H1 (cell line): Measurements from ENCODE around the gene FXYD3. TPM values are rescaled to one million over a fixed set of nuclear protein-coding genes. Genes with fewer than 3 reads are reported as not detected.

Experiments
- CTCF ChIA-PET: fragments of 300-600 bp; sonication (Branson Sonifier 250); formaldehyde crosslinking; loops from one replicate; lab custom pipeline; 2021; ENCODE audit not compliant: partially characterized antibody; lab: Charles Lee
- POLR2A ChIA-PET: fragments of 300-600 bp; sonication (Branson Sonifier 250); formaldehyde crosslinking; loops from one replicate; lab custom pipeline; 2021; ENCODE audit warnings: inconsistent platforms; ENCODE audit not compliant: partially characterized antibody; lab: Charles Lee
- DNase-seq, 2 experiments: peaks; one replicate each; pipeline versions ENCODE4 v3.0.0 to v3.0.0-alpha.2; 2010 to 2022; ENCODE audit warnings: low spot score in 2 of 2, low read depth in 1 of 2, mixed read lengths in 1 of 2
- FAIRE-seq: peaks from 2 replicates; lab custom pipeline; 2011; peaks lifted over from hg19 to GRCh38; lab: Jason Lieb, UNC
- H2AFZ ChIP-seq: 2 replicates; pipeline ENCODE4 v1.8.1; 2012; ENCODE audit warnings: low read length, inconsistent platforms
- H2AK5ac ChIP-seq: 2 replicates; pipeline ENCODE4 v1.6.1; 2013; ENCODE audit warnings: low read depth, low read length
- H2BK120ac ChIP-seq: replicated peaks from 2 replicates; pipeline ENCODE3; 2013; ENCODE audit warnings: low read depth, low read length, inconsistent platforms
- H2BK12ac ChIP-seq: 2 replicates; pipeline ENCODE4 v1.6.1; 2013; ENCODE audit warnings: low read depth, low read length
- H2BK15ac ChIP-seq: 2 replicates; pipeline ENCODE4 v1.6.1; 2013; ENCODE audit warnings: low read length
- H2BK20ac ChIP-seq: 2 replicates; pipeline ENCODE4 v1.6.1; 2013; ENCODE audit warnings: low read length
- H2BK5ac ChIP-seq: 2 replicates; pipeline ENCODE4 v1.6.1; 2013; ENCODE audit warnings: low read depth, low read length
- H3K14ac ChIP-seq: 2 replicates; pipeline ENCODE4 v1.6.1; 2013; ENCODE audit warnings: inconsistent platforms; ENCODE audit not compliant: insufficient read length
- H3K18ac ChIP-seq: 2 replicates; pipeline ENCODE4 v1.6.1; 2013; ENCODE audit warnings: low read length; ENCODE audit errors: extremely low read depth
- H3K23ac ChIP-seq: 2 replicates; pipeline ENCODE4 v1.6.1; 2013; ENCODE audit warnings: inconsistent platforms; ENCODE audit not compliant: insufficient read length
- H3K23me2 ChIP-seq: 2 replicates; pipeline ENCODE4 v1.6.1; 2013; ENCODE audit warnings: low read depth, low read length
- H3K27ac ChIP-seq: 2 replicates; pipeline ENCODE4 v1.6.1; 2011; ENCODE audit warnings: low read depth, low read length, inconsistent platforms
- H3K27me3 ChIP-seq, 4 experiments: replicated peaks in 1 of 4; 1 replicate in 1 of 4; 2 replicates in 3 of 4; pipeline versions ENCODE4 v1.6.1 to v1.8.1; 2011 to 2013; ENCODE audit warnings: low read length in 3 of 4, mild to moderate bottlenecking in 3 of 4, inconsistent platforms in 2 of 4, mixed read lengths in 2 of 4, moderate library complexity in 1 of 4; ENCODE audit not compliant: control insufficient read depth in 3 of 4, insufficient read depth in 3 of 4; ENCODE audit errors: extremely low read depth in 1 of 4
- H3K36me3 ChIP-seq, 4 experiments: 2 replicates each; pipeline versions ENCODE4 v1.6.1 to v1.8.1; 2011 to 2013; ENCODE audit warnings: mild to moderate bottlenecking in 4 of 4, low read length in 3 of 4, moderate library complexity in 2 of 4, control low read depth in 1 of 4, inconsistent platforms in 1 of 4; ENCODE audit not compliant: insufficient read depth in 4 of 4, control insufficient read depth in 2 of 4
- H3K4ac ChIP-seq: replicated peaks from 2 replicates; pipeline ENCODE3; 2013; ENCODE audit warnings: low read length, low read depth, mixed read lengths, inconsistent platforms; ENCODE audit not compliant: insufficient read length
- H3K4me1 ChIP-seq, 4 experiments: replicated peaks in 1 of 4; 1 replicate in 1 of 4; 2 replicates in 3 of 4; pipeline versions ENCODE4 v1.6.1 to v1.8.1; 2011 to 2013; ENCODE audit warnings: low read length in 3 of 4, inconsistent platforms in 2 of 4, mixed read lengths in 1 of 4; ENCODE audit not compliant: insufficient read depth in 4 of 4, control insufficient read depth in 3 of 4
- H3K4me2 ChIP-seq, 2 experiments: 2 replicates each; pipeline versions ENCODE4 v1.6.1 to v1.8.1; 2011 to 2013; ENCODE audit warnings: low read depth in 2 of 2, low read length in 2 of 2, control low read depth in 1 of 2, inconsistent platforms in 1 of 2, mild to moderate bottlenecking in 1 of 2; ENCODE audit not compliant: insufficient read depth in 1 of 2
- H3K4me3 ChIP-seq, 4 experiments: fragments of 200-600, 300-600 bp in 1 of 4; sonication (generic), shearing (Covaris generic), sonication (Bioruptor Twin) in 1 of 4; 2 replicates each; pipeline versions ENCODE4 v1.5.1 to v1.8.1; 2011 to 2016; ENCODE audit warnings: low read length in 4 of 4, low read depth in 3 of 4, control low read depth in 2 of 4, inconsistent platforms in 2 of 4, mild to moderate bottlenecking in 2 of 4, mixed read lengths in 1 of 4, moderate library complexity in 1 of 4; ENCODE audit not compliant: insufficient read depth in 2 of 4; ENCODE audit errors: extremely low read depth in 1 of 4
- H3K56ac ChIP-seq: replicated peaks from 2 replicates; pipeline ENCODE3; 2013; ENCODE audit warnings: low read depth, mild to moderate bottlenecking, mixed read lengths, low read length, inconsistent platforms; ENCODE audit not compliant: insufficient read length
- H3K79me1 ChIP-seq: 2 replicates; pipeline ENCODE4 v1.6.1; 2013; ENCODE audit warnings: low read depth, low read length, control low read depth
- H3K79me2 ChIP-seq, 2 experiments: 2 replicates each; pipeline versions ENCODE4 v1.6.1 to v1.8.1; 2012 to 2013; ENCODE audit warnings: low read length in 2 of 2, mild to moderate bottlenecking in 2 of 2, inconsistent platforms in 1 of 2; ENCODE audit not compliant: insufficient read depth in 2 of 2, control insufficient read depth in 1 of 2
- H3K9ac ChIP-seq, 4 experiments: replicated peaks in 1 of 4; 1 replicate in 1 of 4; 2 replicates in 3 of 4; pipeline versions ENCODE4 v1.6.1 to v1.8.1; 2011 to 2013; ENCODE audit warnings: low read depth in 3 of 4, low read length in 3 of 4, control low read depth in 2 of 4, mild to moderate bottlenecking in 2 of 4, moderate library complexity in 2 of 4, inconsistent platforms in 1 of 4; ENCODE audit errors: extremely low read depth in 1 of 4
- H3K9me3 ChIP-seq, 2 experiments: 2 replicates each; pipeline versions ENCODE4 v1.6.1 to v1.8.1; 2012 to 2013; ENCODE audit warnings: mild to moderate bottlenecking in 2 of 2, moderate library complexity in 2 of 2, control low read depth in 1 of 2, inconsistent platforms in 1 of 2, low read depth in 1 of 2, low read length in 1 of 2, mixed read lengths in 1 of 2; ENCODE audit not compliant: insufficient read depth in 2 of 2
- H4K20me1 ChIP-seq, 2 experiments: replicated peaks in 1 of 2; 2 replicates each; pipeline versions ENCODE3 to v1.8.1; 2011 to 2013; ENCODE audit warnings: inconsistent platforms in 2 of 2, low read length in 2 of 2, mild to moderate bottlenecking in 1 of 2; ENCODE audit not compliant: insufficient read depth in 2 of 2, control insufficient read depth in 1 of 2
- H4K5ac ChIP-seq: 2 replicates; pipeline ENCODE4 v1.6.1; 2013; ENCODE audit warnings: low read length, low read depth, mixed read lengths, inconsistent platforms; ENCODE audit not compliant: insufficient read length
- H4K8ac ChIP-seq: 2 replicates; pipeline ENCODE4 v1.8.0; 2013; ENCODE audit warnings: mild to moderate bottlenecking, moderate library complexity, low read length, inconsistent platforms; ENCODE audit not compliant: insufficient read depth; ENCODE audit errors: extremely low read depth
- H4K91ac ChIP-seq: replicated peaks from 2 replicates; pipeline ENCODE3; 2013; ENCODE audit warnings: low read length, mixed read lengths, inconsistent platforms; ENCODE audit not compliant: insufficient read length
- CBX5 ChIP-seq: fragments of 300-800, 300-1000 bp; sonication (generic); IDR thresholded peaks from 2 replicates; pipeline ENCODE4 v1.7.1; 2016; ENCODE audit warnings: antibody characterized with exemption, low read length, low read depth
- JUND ChIP-seq: IDR thresholded peaks from 2 replicates; pipeline ENCODE4 v1.6.1; 2011; ENCODE audit warnings: mild to moderate bottlenecking, improper control_type of control experiment, low read length
- MAFK ChIP-seq: IDR thresholded peaks from 2 replicates; pipeline ENCODE4 v1.6.1; 2012; ENCODE audit warnings: low read depth, mild to moderate bottlenecking, improper control_type of control experiment, low read length
- NANOG ChIP-seq: IDR thresholded peaks from 2 replicates; pipeline ENCODE4 v1.6.1; 2011; ENCODE audit warnings: low read length, low read depth, mild to moderate bottlenecking, inconsistent platforms; ENCODE audit not compliant: insufficient read depth, poor library complexity, severe bottlenecking
- SIN3A ChIP-seq, 2 experiments: IDR thresholded peaks in 1 of 2; conservative IDR thresholded peaks in 1 of 2; 2 replicates each; pipeline ENCODE4 v1.6.1; 2011 to 2012; ENCODE audit warnings: low read length in 2 of 2, improper control_type of control experiment in 1 of 2, low read depth in 1 of 2, mild to moderate bottlenecking in 1 of 2
- SUZ12 ChIP-seq: fragments of 200-600 bp; sonication (generic); IDR thresholded peaks from 2 replicates; pipeline ENCODE4 v1.6.1; 2012; ENCODE audit warnings: mild to moderate bottlenecking, inconsistent platforms, low read length, moderate library complexity, mixed read lengths
- TBP ChIP-seq: IDR thresholded peaks from 2 replicates; pipeline ENCODE4 v1.6.1; 2011; ENCODE audit warnings: low read depth, low read length, improper control_type of control experiment
- USF2 ChIP-seq: IDR thresholded peaks from 2 replicates; pipeline ENCODE4 v1.6.1; 2011; ENCODE audit warnings: low read length, improper control_type of control experiment
- polyA plus RNA-seq, 7 experiments: library from polyadenylated mRNA; depleted of rRNA in 3 of 7; stranded (reverse) in 5 of 7; unstranded in 2 of 7; fragments of >200 nt in 5 of 7; fragments of 200-250 nt in 2 of 7; gene quantifications; 1 replicate in 5 of 7; 2 replicates in 1 of 7; 4 replicates in 1 of 7; pipeline versions ENCODE4 v1.2.1 to v1.2.3, GENCODE V29; 2011 to 2013; ENCODE audit warnings: missing spikeins in 2 of 7, mixed read lengths in 2 of 7
- total RNA-seq: library from RNA; stranded (reverse); fragmentation: NEBNext Ultra II Directional; extraction: Animal tissue kit (Norgen Biotek cat#: 25700); gene quantifications from 2 replicates; pipeline ENCODE4 v1.2.1, GENCODE V29; 2021

FXYD3 gene
- total and polyA plus RNA-seq, 2 of the 8 experiments (the other 6 are each of a cell fraction or from before 2014, with no cell fraction given) = 0.33 TPM; not detected in 1

GRCh38 chr19:35087393-35087792, 28.2 kb upstream of the FXYD3 start:
- ChIA-PET CTCF (interaction anchor here (0.9 to 4.5 kb wide), 8 partner anchors 17 to 91 kb away, joined by 3 to 28 read pairs (median 6); no protein-coding TSS in a partner anchor), POLR2A (interaction anchor here (0.8 to 1.1 kb wide), 2 partner anchors 11 to 16 kb away, joined by 3 read pairs; no protein-coding TSS in a partner anchor)
- no peak overlapping the region for H4K8ac ChIP-seq
- no peak overlapping the region for H2AFZ ChIP-seq
- H3K27me3 ChIP-seq = peaks cover 0 to 2% (median 0%) of the 10 kb centered on the region in 4 experiments; a peak in 1 of 7 replicates
- TF ChIP-seq NANOG = no peak
- no peak for TF ChIP-seq MAFK
- TF ChIP-seq TBP = no peak
- no peak for TF ChIP-seq CBX5
- no peak for TF ChIP-seq SIN3A (conservative IDR thresholded peaks at IDR 0.05 in 1 of 2, IDR thresholded peaks at IDR 0.05 in 1 of 2; ENCODE audit: low read depth in 1 of 2, low read length in 2 of 2)
- peak; percentile 79 for TF ChIP-seq USF2
- TF ChIP-seq SUZ12 = no peak
- no peak for TF ChIP-seq JUND
- no peak overlapping the region for H3K4me2 ChIP-seq
- no peaks in the 10 kb centered on the region for H3K36me3 ChIP-seq
- DNase-seq (no peak), FAIRE-seq (no peak)
- no peaks in the 10 kb centered on the region for H4K20me1 ChIP-seq
- no peak overlapping the region for H2BK120ac ChIP-seq
- no peak overlapping the region for H3K4me3 ChIP-seq
- H3K14ac ChIP-seq = no peak overlapping the region
- no peaks in the 10 kb centered on the region for H3K79me2 ChIP-seq
- no peaks in the 10 kb centered on the region for H3K79me1 ChIP-seq
- no peaks in the 10 kb centered on the region; a peak in 1 of 4 replicates for H3K9me3 ChIP-seq
- no peak overlapping the region for H3K4ac ChIP-seq
- H4K91ac ChIP-seq = no peak overlapping the region
- no peak overlapping the region for H3K18ac ChIP-seq
- no peak overlapping the region for H3K9ac ChIP-seq
- no peak overlapping the region for H3K27ac ChIP-seq
- H3K23me2 ChIP-seq = peaks cover 2% of the 10 kb centered on the region; the same call in 1 of the 2 replicates
- peaks cover 3 to 17% (median 8%) of the 10 kb centered on the region in 4 experiments; a peak in 6 of 7 replicates for H3K4me1 ChIP-seq
- no peak overlapping the region for H2BK5ac ChIP-seq
- no peak overlapping the region for H3K23ac ChIP-seq
- H2BK12ac ChIP-seq = no peak overlapping the region
- H2AK5ac ChIP-seq = no peak overlapping the region
- no peak overlapping the region for H4K5ac ChIP-seq
- H2BK20ac ChIP-seq = no peak overlapping the region
- H2BK15ac ChIP-seq = no peak overlapping the region
- no peak overlapping the region for H3K56ac ChIP-seq
